Adrenal gland (tissue), 12 donors: ENCODE data around the gene POLR1G. TPM values are rescaled to one million over a fixed set of nuclear protein-coding genes. Genes with fewer than 3 reads are reported as not detected.
A peak's percentile ranks its signal among the peaks of the same experiment; 100 is the strongest.

Experiments
- DNase-seq, 7 donors: peaks; one replicate each; pipeline ENCODE4 v3.0.0-alpha.2; 2019 to 2020
- H3K27ac ChIP-seq, 5 donors: fragments of 200-600 bp; sonication (generic) in 4 of 5; 1 replicate in 3 of 5; 2 replicates in 2 of 5; pipeline versions ENCODE4 v1.5.1 to v1.8.0; 2016 to 2020; ENCODE audit warnings: mild to moderate bottlenecking in 1 of 5
- H3K27me3 ChIP-seq: fragments of 200-600 bp; 2 replicates; pipeline ENCODE4 v1.8.0; 2021
- H3K36me3 ChIP-seq, 2 donors: fragments of 200-600 bp; replicated peaks in 1 of 2; 1 replicate in 1 of 2; 2 replicates in 1 of 2; pipeline versions ENCODE4 v1.5.1 to v1.8.0; 2018 to 2022
- H3K4me1 ChIP-seq, 2 donors: fragments of 200-600 bp; replicated peaks in 1 of 2; 1 replicate in 1 of 2; 2 replicates in 1 of 2; pipeline versions ENCODE4 v1.5.1 to v1.8.0; 2018 to 2021
- H3K4me3 ChIP-seq, 4 donors: fragments of 200-600 bp; sonication (generic) in 3 of 4; one replicate each; pipeline ENCODE4 v1.5.1; 2016 to 2018
- H3K9me3 ChIP-seq, 3 donors: fragments of 200-600 bp; sonication (generic) in 1 of 3; replicated peaks in 1 of 3; 1 replicate in 2 of 3; 2 replicates in 1 of 3; pipeline versions ENCODE4 v1.5.1 to v1.8.0; 2016 to 2021
- POLR2A ChIP-seq, 2 donors: fragments of 450-650 bp; IDR thresholded peaks; one replicate each; pipeline ENCODE4 v1.6.1; 2017; ENCODE audit warnings: antibody characterized with exemption in 2 of 2, mild to moderate bottlenecking in 2 of 2, moderate library complexity in 1 of 2
- WGBS, 4 donors: extraction: QIAGEN DNeasy Blood & Tissue Kit in 2 of 4; methylation state at CpG; one replicate each; pipeline versions ENCODE4 v1.1.5 to v1.1.7; 2013 to 2017; 5-methylcytosine and 5-hydroxymethylcytosine counted together
- intact Hi-C, 2 donors: fragments of 100-400 bp; cut with DNase I; formaldehyde crosslinking; loops; one replicate each; pipeline versions ENCODE4 v1.14.1 to v1.15.0; 2022 to 2023
- polyA plus RNA-seq, 3 donors: library from polyadenylated mRNA; stranded (reverse); fragments of 200-250 nt in 2 of 3; fragments of 350-450 nt in 1 of 3; fragmentation: Illumina TruSeq in 1 of 3; extraction: RNeasy Lipid Tissue Mini Kit (QIAGEN cat#74804) in 1 of 3; gene quantifications; one replicate each; pipeline ENCODE4 v1.2.3, GENCODE V29; 2013 to 2014
- total RNA-seq, 9 donors: library from RNA; depleted of rRNA in 4 of 9; stranded (reverse); fragments of >200 nt in 4 of 9; fragments of 120-200 nt in 1 of 9; fragmentation: NEBNext Ultra II Directional in 1 of 9; extraction: Animal tissue kit (Norgen Biotek cat#: 25700) in 1 of 9; gene quantifications; one replicate each; pipeline versions ENCODE4 v1.1.0 to v1.2.4, GENCODE V29; 2013 to 2023
- TF ChIP-seq, protein P1 (sequence below), 6 experiments: fragments of 450-650 bp in 4 of 6; fragments of 200-600 bp in 2 of 6; sonication (generic) in 1 of 6; IDR thresholded peaks; 1 replicate in 5 of 6; 2 replicates in 1 of 6; pipeline versions ENCODE4 v1.5.1 to v1.8.0; 2016 to 2021; ENCODE audit warnings: antibody characterized with exemption in 6 of 6, mild to moderate bottlenecking in 2 of 6, moderate library complexity in 1 of 6
- donor health status: healthy with polysubstance abuse.
- donor health status: Bipolar disorder and iron deficiency.
- donor health status: DM: yes; HTN: yes; CAD: no.
- donor health status: DM: no; HTN: no; CAD: no.
- donor health status: DM: no; HTN: no; CAD: no.
- donor health status: DM: yes; HTN: yes; CAD: no.

Gene POLR1G
- total and polyA plus RNA-seq, 12 donors, result 3.1 to 11.3 (median 6.7) TPM

DNA sequence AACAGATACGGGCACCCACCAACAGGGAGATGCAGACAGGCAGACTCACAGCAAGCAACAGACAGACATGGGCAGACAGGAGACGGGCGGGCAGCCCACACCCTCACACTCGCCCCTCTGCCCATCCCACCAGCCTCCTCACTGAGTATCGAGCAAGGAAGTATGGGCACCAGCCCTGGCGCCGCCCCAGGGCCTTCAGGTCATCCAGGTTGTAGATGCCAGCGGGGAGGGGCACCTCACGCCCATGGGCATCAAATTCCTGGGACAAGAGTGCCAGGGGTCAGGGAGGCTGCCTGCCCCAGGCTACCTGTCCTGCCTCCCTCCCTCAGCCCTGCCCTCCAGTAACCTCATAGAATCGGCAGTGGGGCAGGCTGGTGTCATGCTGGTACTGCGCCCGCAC lies 41.7 kb upstream of the POLR1G start:
- DNase-seq, result no peak
- Histone ChIP-seq H3K27ac (no peak overlapping the region), H3K9me3 (no peaks in the 10 kb centered on the region), H3K36me3 (peaks cover 0 to 15% of the 10 kb centered on the region in 2 donors), H3K4me1 (peaks cover 0 to 3% of the 10 kb centered on the region in 2 donors), H3K27me3 (no peaks in the 10 kb centered on the region), H3K4me3 (no peak overlapping the region)
- intact Hi-C loops, result no loop called here
- TF ChIP-seq, protein P1, sequence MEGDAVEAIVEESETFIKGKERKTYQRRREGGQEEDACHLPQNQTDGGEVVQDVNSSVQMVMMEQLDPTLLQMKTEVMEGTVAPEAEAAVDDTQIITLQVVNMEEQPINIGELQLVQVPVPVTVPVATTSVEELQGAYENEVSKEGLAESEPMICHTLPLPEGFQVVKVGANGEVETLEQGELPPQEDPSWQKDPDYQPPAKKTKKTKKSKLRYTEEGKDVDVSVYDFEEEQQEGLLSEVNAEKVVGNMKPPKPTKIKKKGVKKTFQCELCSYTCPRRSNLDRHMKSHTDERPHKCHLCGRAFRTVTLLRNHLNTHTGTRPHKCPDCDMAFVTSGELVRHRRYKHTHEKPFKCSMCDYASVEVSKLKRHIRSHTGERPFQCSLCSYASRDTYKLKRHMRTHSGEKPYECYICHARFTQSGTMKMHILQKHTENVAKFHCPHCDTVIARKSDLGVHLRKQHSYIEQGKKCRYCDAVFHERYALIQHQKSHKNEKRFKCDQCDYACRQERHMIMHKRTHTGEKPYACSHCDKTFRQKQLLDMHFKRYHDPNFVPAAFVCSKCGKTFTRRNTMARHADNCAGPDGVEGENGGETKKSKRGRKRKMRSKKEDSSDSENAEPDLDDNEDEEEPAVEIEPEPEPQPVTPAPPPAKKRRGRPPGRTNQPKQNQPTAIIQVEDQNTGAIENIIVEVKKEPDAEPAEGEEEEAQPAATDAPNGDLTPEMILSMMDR (IDR thresholded peaks at IDR 0.05), result no peak
- no peak for TF ChIP-seq POLR2A (IDR thresholded peaks at IDR 0.05)
- WGBS, 4 donors, result 91 to 94% (median 93%) methylated on average over 8 to 12 of the region's 12 CpGs; no CpG with 5 or more reads in 1 of the 4 donors

DNA sequence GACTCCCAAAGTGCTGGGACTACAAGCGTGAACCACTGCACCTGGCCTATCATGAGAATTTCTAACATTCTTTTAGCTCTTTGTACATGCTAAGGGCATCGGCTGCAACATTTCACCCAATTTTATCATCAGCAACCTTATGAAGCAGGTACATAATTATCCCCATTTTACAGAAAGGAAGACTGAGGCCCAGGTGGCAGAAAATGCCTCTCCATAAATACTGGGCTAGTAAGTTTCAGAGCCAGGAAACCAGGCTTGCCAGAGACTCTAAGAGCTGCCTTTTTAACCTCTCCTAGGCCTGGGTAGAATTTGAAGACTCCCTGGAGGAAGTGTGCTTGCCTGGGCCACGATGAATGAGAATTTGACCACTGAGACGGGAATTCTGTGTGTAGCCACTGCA lies 38.3 kb upstream of the POLR1G start:
- TF ChIP-seq POLR2A (IDR thresholded peaks at IDR 0.05), result no peak
- TF ChIP-seq, protein P1 (IDR thresholded peaks at IDR 0.05), result no peak
- Histone ChIP-seq H3K27ac (no peak overlapping the region), H3K4me3 (no peak overlapping the region), H3K9me3 (no peaks in the 10 kb centered on the region), H3K36me3 (peaks cover 0 to 5% of the 10 kb centered on the region in 2 donors), H3K4me1 (peaks cover 0 to 6% of the 10 kb centered on the region in 2 donors), H3K27me3 (no peaks in the 10 kb centered on the region)
- intact Hi-C loops, result no loop called here
- no peak for DNase-seq
- WGBS, 4 donors, result 94 to 98% (median 97%) methylated on average over 4 of the region's 4 CpGs

DNA sequence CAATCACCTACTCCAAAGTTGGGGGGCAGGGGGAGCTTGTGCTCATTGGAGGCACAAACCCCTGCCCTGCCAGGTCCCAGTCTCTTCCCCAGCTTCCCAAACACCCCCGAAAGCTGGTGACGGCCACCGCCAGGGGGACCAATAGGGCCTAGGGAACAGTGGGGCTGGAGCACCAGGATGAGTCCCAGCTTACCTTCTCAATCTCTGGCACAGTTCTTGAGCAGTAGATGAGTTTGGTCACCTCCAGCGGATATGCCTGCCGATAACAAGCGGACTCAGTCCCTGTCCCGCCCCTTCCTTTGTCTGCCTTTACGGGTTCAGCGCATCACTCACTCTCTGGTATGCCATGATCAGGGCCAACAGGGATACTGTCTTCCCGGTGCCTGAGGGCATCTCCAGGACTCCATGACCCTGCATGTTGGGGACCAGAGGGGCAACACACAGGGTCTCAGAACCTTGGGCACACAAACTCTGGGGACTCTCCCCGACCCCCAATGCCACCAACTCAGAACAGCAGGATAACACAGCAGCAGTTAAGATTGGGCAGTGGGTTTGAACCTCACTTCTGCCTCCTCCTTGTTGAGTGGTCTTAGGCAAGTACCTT lies 37.6 kb upstream of the POLR1G start:
- H3K27me3 ChIP-seq, result no peaks in the 10 kb centered on the region
- WGBS, 4 donors, result 93 to 96% (median 94%) methylated on average over 10 to 11 of the region's 11 CpGs
- H3K9me3 ChIP-seq, result no peaks in the 10 kb centered on the region
- H3K27ac ChIP-seq, result no peak overlapping the region
- no peak for TF ChIP-seq POLR2A (IDR thresholded peaks at IDR 0.05)
- TF ChIP-seq, protein P1 (IDR thresholded peaks at IDR 0.05), result no peak
- intact Hi-C loops, result no loop called here
- DNase-seq, result no peak
- peaks cover 0 to 2% of the 10 kb centered on the region in 2 donors for H3K36me3 ChIP-seq
- peaks cover 0 to 6% of the 10 kb centered on the region in 2 donors for H3K4me1 ChIP-seq
- H3K4me3 ChIP-seq, result no peak overlapping the region

DNA sequence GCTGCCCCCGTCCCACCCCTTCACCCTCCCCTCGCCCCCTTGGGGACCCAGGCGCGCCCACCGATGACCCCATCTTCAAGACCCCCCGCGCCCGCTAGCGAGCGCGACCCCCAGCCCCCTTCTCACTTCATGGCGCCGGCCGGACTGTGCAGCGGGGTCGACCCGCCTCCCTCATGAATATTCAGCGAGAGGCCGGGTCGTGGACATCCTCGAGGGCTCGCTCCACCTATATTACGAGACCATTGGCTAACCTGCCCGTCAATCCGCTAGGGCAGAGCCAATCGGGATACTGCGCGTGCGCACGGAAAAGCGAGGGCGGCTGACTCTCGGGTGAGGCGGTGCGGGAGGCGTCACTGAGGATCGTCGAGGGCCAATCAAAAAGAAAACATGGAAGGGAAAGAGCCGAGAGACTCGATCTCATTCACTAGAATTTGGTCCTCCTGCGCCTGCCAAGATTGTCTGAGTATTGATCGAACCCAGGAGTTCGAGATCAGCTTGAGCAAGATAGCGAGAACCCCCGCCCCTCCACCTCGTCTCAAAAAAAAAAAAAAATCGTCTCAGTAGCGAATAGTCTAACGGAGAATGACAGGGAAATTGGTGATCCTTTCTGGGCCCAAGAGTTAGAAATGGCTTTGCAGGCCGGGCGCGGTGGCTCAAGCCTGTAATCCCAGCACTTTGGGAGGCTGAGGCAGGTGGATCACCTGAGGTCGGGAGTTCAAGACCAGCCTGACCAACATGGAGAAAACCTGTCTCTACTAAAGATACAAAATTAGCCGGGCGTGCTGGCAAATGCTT lies 35.8 kb upstream of the POLR1G start, which contains the start of gene ERCC2:
Gene ERCC2, minus strand, starts transcription at position 164 of the 795 bp plus-strand sequence. Its CDS starts 33 bp downstream, at position 131.
- Histone ChIP-seq H3K27ac (peak within 1 kb of the TSS; percentile 69 to 89 (median 78)), H3K4me1 (peaks cover 0 to 6% of the 10 kb centered on the region in 2 donors), H3K9me3 (no peaks in the 10 kb centered on the region), H3K4me3 (peak within 1 kb of the TSS; percentile 5 to 98 (median 80)), H3K27me3 (no peaks in the 10 kb centered on the region), H3K36me3 (no peaks in the 10 kb centered on the region)
- 3 to 7% (median 5%) methylated on average over 27 to 55 of the region's 55 CpGs for WGBS, 4 donors
- intact Hi-C loops, result no loop called here
- peak in 1 of 2 donors; percentile 72 for TF ChIP-seq POLR2A (IDR thresholded peaks at IDR 0.05)
- TF ChIP-seq, protein P1 (IDR thresholded peaks at IDR 0.05), result no peak
- DNase-seq, result peak; percentile 99 to 100 (median 100)
